GM19468 (cell line): ENCODE results near the gene GOLT1B.

ENCODE experiments used
- ATAC-seq: cut with Tn5 transposase; IDR thresholded peaks from one replicate; pipeline ENCODE4 v1.9.1; 2021; ENCODE audit warnings: mild to moderate bottlenecking, moderate library complexity, moderate number of reproducible peaks; ENCODE audit not compliant: unreplicated experiment; ENCODE audit errors: extremely low read depth

GOLT1B gene

DNA sequence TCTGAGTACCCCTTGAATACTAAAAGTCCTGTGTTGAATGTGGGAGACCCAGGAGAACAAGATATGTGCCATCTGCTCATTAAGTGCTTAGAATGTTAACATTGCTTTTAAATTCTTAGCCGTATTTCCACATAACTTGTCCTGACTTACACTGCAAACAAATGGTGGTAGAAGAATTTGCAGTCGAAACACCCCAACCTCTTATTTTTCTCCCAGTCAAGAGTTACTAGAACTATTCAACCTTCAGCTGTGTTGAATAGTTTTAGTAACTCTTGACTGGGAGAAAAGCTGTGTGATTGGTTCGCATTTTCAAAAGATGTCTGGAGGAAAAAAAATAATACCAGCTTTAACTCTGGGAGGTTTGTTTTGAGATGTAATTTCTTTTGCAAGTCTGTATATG is 16.9 kb downstream of the GOLT1B start:
- ATAC-seq, result no peak

DNA sequence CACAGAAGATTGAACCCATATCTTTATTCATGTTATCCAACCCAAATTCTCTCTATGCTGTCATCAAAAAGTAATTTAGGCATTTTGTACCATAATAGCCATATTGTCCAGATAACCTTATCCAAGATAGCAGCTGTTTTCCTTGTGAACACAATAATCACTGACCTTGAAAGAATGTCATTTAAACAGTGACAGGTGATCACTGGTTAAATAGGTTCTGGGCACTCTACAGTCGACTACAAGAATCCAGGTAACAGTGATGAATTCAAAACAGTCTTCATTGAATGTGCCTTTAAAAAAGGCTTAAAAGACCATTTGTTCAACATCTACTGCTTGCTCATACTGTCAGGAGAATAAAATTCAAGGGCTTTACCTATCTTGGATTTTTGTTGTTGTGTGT is 20.0 kb downstream of the GOLT1B start:
- no peak for ATAC-seq

DNA sequence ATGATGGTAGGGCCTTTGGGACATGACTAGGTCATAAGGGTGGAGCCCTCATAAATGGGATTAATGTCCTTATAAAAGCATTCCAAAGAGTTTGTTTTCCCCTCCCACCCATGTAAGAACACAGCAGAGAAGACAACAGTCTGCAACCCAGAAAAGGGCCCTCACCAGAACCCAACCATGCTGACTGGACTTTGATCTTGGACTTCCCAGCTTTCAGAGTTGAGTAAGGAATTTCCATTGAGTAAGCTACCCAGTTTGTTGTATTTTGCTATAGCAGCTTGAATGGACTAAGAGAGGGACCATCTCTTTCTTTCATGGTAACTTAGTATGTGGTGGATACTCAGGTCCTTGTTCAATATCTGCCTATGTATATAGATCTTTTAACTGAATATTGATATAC is 21.6 kb downstream of the GOLT1B start:
- ATAC-seq, result no peak

DNA sequence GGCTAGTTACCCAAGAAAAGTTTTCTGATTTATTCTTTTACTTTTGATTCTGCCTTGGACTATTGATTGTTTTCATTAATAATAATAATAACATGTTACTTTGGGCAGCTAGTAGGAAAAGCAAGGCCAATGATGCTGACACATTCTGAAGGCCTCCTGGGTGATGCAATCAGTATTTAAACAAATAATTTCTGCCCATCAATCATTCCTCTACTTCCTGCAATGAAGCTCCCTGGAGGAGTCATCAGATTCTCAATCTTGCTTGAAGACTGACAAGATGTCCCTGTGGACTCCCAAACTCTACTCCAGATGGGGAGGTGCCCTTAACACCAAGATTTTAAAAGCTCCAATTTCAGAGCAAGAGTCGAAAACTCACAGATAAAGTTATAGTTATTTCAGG is 24.5 kb downstream of the GOLT1B start, which contains the start of gene SPX:
TSS of gene SPX (plus strand) at position 244 of the 400 bp plus-strand sequence. CDS start 177 bp downstream, outside the sequence.
- ATAC-seq, result no peak

DNA sequence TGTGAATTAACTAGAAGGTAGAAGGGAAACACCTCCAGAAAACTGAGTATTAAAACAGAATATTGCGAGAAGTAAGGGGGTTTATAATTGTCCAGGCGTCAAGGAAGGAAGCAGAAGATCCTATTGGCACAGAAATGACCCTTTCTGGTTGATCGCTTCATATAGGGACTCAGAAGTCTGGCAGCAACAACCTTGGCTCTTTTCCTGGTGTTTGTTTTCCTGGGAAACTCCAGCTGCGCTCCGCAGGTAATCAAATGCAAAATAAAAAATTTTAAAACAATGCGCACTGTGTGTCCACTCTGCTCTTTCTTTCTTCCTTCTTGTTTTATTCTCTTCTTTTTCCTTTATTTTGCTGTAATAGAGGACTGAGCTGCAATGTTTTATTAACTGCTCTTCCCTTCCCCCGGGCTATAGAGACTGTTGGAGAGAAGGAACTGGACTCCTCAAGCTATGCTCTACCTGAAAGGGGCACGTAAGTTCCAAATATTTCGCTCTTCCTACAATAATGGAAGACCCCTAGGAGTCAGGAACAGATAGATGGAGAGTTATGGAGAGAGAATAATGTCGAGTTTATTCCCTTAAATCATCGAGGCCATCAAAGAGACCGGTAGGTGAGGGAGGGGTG is 25.2 kb downstream of the GOLT1B start:
- no peak for ATAC-seq

DNA sequence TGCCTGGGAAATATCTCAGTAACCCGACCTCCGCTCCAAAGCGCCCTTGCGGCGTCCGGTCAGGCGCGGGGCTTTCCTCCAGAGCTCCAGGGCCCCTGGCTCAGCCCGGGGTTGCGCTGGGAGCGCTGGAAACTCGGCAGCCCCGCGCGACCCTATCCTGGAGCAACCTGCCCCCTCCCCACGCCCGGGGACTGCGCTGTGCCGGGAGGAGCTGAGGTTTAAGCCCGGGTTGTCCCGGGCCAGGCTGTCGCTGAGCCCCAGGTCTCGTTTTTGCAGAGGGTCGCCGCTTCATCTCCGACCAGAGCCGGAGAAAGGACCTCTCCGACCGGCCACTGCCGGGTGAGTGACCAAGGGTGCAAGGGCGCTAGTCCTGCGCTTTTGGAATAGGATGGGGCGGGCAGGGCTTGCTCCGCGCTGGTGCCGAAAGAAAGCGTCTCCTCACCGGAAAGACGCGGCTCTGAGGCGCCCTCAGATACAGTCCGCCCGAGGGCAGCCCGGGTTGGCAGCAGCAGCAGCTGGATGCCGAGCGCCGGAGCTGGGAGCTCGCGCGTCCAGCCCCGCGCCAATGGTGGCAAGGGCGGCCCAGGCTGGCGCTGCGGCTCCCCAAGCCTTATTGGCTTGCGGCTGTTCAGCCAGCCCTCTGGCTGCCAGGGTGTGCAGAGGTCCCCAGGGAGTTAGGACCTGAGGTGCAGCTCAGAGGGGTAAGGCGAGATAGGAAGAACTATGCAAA is 26.0 kb downstream of the GOLT1B start:
- peak; percentile 81 for ATAC-seq

DNA sequence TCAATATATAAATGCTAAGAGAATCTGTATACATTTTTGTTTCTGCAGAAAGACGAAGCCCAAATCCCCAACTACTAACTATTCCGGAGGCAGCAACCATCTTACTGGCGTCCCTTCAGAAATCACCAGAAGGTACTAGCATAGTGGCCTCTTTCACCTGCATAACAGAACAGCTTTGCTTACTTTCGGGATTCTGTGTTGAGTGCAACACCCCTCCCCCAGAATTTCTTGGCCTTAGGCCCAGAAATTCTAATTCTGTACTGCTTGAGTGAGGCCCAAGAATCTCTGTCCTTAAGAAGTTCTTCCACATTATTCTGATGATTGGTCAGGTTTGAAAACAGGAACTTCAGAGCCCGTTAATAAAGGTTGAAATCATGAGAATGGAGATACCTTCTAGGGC is 27.4 kb downstream of the GOLT1B start:
- ATAC-seq, result no peak

DNA sequence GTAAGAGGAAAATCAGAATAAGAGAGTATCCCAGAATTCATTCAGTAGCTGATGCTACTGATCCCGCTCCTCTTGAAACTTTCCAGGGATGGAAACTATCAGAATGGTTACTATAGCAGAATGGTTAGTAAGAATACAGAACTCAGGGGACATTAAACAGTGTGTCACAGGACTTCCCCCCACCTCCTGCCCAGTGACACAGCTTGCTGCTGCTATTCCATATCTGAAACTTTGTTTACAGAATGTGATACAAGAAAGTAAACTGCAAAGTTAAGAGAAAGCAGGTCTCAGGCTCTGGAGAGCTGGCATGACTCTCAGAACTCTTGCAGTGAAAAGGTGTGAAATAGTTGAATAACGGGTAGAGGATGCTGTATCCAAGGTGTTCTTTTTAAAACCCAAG is 27.9 kb downstream of the GOLT1B start:
- ATAC-seq, result no peak

DNA sequence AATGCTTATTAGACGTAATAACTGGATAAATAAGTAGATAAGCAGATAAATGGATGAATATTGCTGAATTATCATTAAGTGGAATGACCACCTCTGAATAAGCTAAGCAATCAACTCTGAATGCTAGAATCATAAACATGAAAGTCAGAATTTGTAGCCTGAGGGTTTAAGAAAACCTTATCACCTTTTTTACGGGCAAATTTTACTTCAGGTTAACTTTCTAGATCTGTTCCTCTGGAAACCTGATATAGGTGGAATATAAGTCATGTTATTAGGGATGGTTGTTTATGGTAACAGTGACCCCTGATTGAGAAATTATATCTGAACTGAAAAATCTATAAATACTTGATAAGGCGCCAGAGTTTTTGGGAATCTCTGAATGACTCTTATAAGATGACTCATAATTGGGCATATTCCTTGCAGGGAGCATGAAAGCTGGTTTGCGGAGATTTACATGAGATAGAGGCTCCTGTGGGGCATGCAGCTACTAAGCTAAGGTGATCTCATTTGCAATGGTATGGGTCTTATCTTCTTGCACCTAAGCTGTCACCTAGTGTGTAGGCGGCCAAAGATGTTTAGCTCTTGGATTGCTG is 36.6 kb downstream of the GOLT1B start:
- no peak for ATAC-seq

DNA sequence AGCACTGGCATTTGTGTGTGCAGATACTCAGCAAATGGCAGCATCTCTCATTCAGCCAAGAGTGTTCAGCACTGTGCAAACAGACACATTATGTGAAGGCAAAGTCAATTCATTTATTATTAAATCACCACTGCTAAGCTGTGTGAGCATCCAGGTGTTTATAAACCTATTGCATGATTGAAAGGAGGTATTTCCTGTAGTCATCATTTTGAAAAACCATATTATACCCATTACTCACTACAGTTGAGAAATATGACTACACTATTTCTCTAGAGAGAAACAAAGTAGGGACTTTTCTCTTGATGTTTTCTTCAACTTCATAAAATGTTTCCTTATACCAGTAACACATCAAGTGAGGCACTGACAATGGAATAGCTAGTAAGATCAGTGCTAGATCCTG is 38.2 kb downstream of the GOLT1B start:
- no peak for ATAC-seq

DNA sequence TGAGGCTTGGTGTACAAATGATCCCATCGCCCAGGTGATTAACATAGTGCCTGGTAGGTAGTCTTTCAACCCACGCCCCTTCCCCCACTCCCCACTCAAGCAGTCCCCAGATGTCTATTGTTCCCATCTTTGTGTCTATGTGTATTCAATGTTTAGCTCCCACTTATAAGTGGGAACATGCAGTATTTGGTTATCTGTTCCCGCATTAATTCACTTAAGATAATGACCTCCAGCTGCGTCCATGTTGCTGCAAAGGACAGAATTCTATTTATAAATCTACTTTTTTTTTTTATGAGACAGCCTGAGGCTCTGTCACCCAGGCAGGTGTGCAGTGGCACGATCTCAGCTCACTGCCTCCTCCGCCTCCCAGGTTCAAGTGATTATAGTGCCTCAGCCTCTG is 40.2 kb downstream of the GOLT1B start:
- ATAC-seq, result no peak

DNA sequence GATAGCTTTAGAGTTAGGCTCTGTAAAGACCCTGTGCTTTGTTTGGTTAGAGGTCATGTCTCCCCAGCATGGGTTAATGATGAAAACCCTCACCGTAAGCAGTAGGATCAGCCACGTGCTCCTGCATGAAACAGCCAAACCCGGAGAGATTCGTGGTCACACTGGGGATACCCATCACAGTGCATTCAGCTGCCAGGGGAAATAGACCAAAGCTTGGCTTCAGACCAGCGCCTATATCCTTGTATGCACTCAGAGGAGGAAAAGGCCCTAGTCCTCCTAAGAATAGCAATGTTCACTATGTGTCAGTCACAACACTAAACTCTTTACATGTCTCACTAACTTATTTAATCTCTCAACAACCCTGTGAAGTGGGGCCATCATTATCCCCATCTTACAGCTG is 40.8 kb downstream of the GOLT1B start:
- no peak for ATAC-seq

DNA sequence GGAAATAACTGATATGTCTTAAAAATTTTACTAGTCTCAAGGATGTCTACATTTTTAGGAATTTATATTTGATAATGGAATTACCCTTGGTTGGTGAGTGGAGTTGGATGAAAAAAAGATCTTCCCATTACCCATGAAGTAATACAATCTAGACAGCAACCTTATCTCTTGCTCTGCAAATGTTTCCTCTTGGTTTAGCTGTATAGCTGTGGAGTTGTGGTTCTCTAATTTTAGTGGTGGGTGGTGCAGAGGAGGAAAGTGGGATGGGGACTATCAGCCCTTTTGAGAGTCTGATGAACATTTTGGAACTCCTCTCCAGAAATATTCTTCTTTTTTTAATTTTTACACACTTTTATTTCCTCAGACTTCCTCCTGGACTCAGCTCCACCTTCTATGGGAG is 41.6 kb downstream of the GOLT1B start:
- no peak for ATAC-seq

DNA sequence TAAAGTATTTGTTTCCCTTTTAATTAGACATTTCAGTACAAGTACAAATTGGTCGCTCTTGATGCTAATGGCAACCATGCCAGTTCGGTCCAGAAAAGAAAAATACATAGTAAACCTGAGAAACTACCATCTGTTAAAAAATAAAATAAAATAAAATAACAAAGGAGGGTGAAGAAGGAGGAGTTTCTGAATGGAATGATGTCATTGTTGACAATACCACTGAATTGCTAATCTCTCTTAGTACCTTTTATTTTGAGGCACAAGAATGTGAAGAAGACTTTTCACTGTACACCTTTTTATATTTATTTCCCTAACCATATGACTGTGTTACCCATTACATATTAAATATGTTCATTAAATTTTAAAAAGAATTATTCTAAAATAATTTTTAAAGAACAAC is 44.0 kb downstream of the GOLT1B start:
- no peak for ATAC-seq

DNA sequence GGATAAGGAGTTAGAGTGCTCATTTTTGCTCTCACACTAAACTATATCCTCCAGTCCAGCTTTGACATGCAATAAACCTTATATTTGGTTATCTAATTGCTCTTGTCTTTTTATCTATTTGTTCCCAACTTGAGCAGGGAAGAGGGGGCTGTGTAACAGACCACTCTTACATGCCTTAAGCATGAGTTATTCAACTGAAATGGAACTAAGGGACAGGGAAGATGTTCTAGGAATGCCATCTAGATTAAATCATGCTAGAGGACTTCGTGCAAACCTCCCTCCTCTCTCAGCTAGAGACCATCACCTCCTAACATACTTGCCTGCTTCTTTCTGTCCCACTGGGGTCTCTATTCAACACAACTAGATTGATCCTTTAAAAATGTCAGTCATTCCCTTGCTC is 45.1 kb downstream of the GOLT1B start:
- no peak for ATAC-seq

DNA sequence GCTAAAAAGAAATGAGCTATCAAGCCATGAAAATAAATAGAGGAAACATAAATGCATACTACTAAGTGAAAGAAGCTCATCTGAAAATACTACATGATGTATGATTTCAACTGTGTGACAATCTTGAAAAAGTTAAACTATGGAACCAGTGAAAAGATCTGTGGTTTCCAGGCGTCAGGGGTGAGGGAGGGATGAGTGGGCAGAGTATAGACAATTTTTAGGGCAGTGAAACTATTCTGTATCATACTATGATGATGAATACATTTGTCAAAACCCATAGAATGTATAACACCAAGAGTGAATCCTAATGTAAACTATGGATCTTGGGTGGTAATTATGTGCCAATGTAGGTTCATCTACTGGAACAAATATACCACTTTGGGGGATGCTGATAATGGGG is 45.8 kb downstream of the GOLT1B start:
- ATAC-seq, result no peak

DNA sequence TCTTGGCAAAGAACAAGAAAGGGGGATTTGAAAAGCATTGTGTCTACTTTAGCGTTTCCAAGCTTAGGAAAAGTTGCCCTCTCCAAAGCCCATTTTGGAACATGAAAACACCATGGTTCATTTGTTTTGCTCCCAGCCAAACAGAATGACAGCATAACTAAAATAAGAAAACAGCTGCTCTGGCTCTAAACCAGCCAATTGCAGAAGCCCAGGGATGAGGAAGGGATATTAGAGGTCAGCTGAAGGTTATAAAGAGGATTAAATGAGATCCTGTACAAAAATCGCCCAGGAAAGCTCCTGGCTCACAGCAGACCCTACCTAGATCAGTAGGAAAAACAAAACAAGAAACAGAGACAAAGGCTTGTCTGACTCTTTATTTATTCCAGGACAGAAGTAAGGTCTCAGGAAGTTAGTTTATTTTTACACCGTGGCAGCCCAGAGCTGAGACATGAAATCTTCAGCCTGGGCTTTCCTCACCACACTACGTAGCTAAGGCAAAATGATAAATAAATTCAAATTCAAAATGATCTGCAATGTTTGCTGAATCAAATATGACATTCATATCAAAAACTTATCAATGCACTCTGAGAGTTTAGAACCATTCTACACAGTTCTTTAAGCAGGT is 50.4 kb downstream of the GOLT1B start:
- ATAC-seq, result no peak

DNA sequence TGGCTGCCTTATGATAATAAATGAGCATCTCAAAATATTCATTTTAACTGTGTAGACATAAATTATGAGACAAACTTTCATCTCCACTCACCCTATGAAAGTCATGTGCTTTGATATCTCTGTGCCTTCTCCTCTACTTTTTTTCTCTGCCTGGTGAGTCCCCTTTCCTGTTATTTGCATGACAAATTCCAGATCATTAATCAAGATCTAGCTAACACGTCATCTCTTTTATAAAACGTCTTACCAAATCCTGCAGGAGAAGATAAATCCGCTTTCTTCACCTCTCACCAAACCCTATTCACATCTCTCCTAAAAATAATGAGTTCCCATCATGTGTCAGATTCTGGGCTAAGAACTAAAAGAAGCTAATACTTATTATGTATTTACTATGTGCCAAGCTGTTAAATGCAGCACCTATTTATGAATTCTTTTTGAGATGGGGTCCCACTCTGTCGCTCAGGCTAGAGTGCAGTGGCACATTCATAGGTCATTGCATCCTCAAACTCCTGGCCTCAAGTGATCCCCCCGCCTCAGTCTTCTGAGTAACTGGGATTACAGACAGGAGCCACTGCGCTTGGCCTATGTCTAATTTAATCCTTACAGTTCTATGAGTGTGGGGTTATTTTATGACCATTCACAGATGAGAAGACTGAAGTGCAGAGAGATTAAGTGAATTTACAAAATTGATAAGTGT is 51.2 kb downstream of the GOLT1B start:
- no peak for ATAC-seq

DNA sequence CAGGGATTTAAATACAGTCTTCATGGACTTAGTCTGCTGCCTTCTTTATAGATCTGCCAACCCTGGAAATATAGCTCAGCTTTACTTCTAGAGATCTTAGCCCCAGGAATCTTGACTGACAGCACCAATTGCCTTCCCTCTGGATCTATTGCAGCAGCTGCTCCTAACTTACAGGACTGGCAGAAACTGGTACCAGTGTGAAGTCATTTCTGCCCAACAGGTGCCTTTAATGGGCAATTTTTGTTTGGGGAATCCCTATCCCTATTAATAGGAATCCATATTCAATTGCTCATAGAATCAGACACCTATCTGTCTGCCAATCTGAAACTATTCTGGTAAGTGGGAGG is 51.7 kb downstream of the GOLT1B start:
- no peak for ATAC-seq

DNA sequence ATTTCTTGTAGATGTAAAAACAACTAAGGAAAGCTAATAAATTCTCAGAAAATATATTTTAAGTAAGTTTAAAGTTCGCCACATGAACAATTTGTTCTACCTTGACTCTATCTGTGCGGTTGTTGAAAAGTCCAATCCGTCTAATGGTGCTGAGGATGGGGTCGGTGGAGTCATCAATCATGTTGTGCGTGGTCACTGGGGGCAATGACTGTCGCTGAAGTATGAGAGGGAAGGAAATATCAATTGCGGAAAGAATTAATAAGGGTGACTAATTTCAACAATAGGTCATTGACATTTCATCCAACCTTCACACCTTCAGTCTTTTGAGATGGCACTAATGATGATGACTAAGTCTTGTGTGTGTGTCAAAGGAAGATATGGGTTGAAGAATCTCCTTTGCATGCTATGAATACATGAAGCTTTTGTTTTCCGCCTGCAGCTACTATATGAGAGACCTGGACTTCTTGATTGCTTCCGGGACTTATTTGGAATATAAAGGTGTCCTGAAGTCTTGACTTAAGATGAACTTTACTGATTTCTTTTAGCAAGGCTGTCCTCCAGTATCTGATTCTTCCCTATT is 56.6 kb downstream of the GOLT1B start:
- no peak for ATAC-seq
